Caco-2 (cell line): ENCODE measurements around the gene SHLD2. TPM values are rescaled to one million over a fixed set of nuclear protein-coding genes. Genes with fewer than 3 reads are reported as not detected.

ENCODE experiments used
- Bru-seq: library from RNA; stranded (reverse); fragments of 400-500 nt; gene quantifications from one replicate; lab custom pipeline; 2021; lab: Mats Ljungman, UMichigan
- BruChase-seq, 2 experiments: library from RNA; stranded (reverse); fragments of 400-500 nt; gene quantifications; one replicate each; lab custom pipeline; 2021; lab: Mats Ljungman, UMichigan
- BruUV-seq: library from RNA; stranded (reverse); fragments of 400-500 nt; replicated peaks from 2 replicates; lab custom pipeline; 2021; lab: Mats Ljungman, UMichigan
- CTCF ChIA-PET: fragments of 300-600 bp; sonication (Branson Sonifier 250); formaldehyde crosslinking; loops from one replicate; lab custom pipeline; 2022; ENCODE audit warnings: antibody characterized with exemption; lab: Charles Lee
- POLR2A ChIA-PET: fragments of 300-600 bp; sonication (Branson Sonifier 250); formaldehyde crosslinking; loops from one replicate; lab custom pipeline; 2022; ENCODE audit warnings: antibody characterized with exemption; lab: Charles Lee
- DNase-seq, 2 experiments: peaks; one replicate each; pipeline versions ENCODE4 v3.0.0 to v3.0.0-alpha.2; 2020 to 2022
- H3K27me3 ChIP-seq: replicated peaks from 2 replicates; pipeline ENCODE4 v1.6.0; 2011; ENCODE audit warnings: low read length; ENCODE audit not compliant: control insufficient read depth, insufficient read depth
- H3K36me3 ChIP-seq: 2 replicates; pipeline ENCODE4 v1.5.1; 2011; ENCODE audit warnings: low read length; ENCODE audit not compliant: control insufficient read depth, insufficient read depth
- H3K4me1 ChIP-seq: fragments of 250-450 bp; sonication (Bioruptor Pico); 2 replicates; pipeline ENCODE4 v1.5.1; 2020; ENCODE audit warnings: mild to moderate bottlenecking
- H3K4me3 ChIP-seq: 2 replicates; pipeline ENCODE4 v1.5.1; 2011; ENCODE audit warnings: low read depth, mild to moderate bottlenecking, control low read depth, low read length
- H3K9me3 ChIP-seq: fragments of 250-450 bp; sonication (Bioruptor Pico); 2 replicates; pipeline ENCODE4 v1.5.1; 2020; ENCODE audit warnings: mild to moderate bottlenecking, moderate library complexity
- H3K27ac Mint-ChIP-seq: one replicate; pipeline ENCODE4 v1.8.0; 2022; ENCODE audit warnings: mixed read lengths; ENCODE audit not compliant: unreplicated experiment
- H3K27me3 Mint-ChIP-seq: one replicate; pipeline ENCODE4 v1.8.0; 2022; ENCODE audit warnings: mixed read lengths; ENCODE audit not compliant: insufficient read depth, unreplicated experiment
- H3K36me3 Mint-ChIP-seq: one replicate; pipeline ENCODE4 v1.8.0; 2022; ENCODE audit warnings: mild to moderate bottlenecking, mixed read lengths; ENCODE audit not compliant: insufficient read depth, unreplicated experiment
- H3K4me1 Mint-ChIP-seq: one replicate; pipeline ENCODE4 v1.8.0; 2022; ENCODE audit warnings: low read depth, mixed read lengths; ENCODE audit not compliant: unreplicated experiment
- H3K4me3 Mint-ChIP-seq: one replicate; pipeline ENCODE4 v1.8.0; 2022; ENCODE audit warnings: mild to moderate bottlenecking, moderate library complexity, mixed read lengths; ENCODE audit not compliant: unreplicated experiment
- H3K9me3 Mint-ChIP-seq: one replicate; pipeline ENCODE4 v1.8.0; 2022; ENCODE audit warnings: mixed read lengths; ENCODE audit not compliant: unreplicated experiment
- intact Hi-C: fragments of 100-400 bp; cut with micrococcal nuclease; formaldehyde crosslinking; loops from one replicate; pipeline ENCODE4 v1.10.0; 2022; ENCODE audit not compliant: unreplicated experiment
- long read RNA-seq: library from polyadenylated mRNA; stranded (forward); transcript quantifications from one replicate; pipeline ENCODE4 v2.0.0, GENCODE V29; 2022
- total RNA-seq: library from RNA; stranded (reverse); gene quantifications from 2 replicates; pipeline ENCODE4 v1.2.3, GENCODE V29; 2022
- TF ChIP-seq, protein P1 (sequence below), 2 experiments: fragments of 200-600 bp in 1 of 2; IDR thresholded peaks; 1 replicate in 1 of 2; 2 replicates in 1 of 2; pipeline versions ENCODE4 v1.5.1 to v1.8.0; 2011 to 2022; ENCODE audit warnings: antibody characterized with exemption in 1 of 2, control low read depth in 1 of 2, inconsistent platforms in 1 of 2, low read depth in 1 of 2, low read length in 1 of 2, mild to moderate bottlenecking in 1 of 2, moderate library complexity in 1 of 2; ENCODE audit not compliant: insufficient read depth in 1 of 2, severe bottlenecking in 1 of 2, unreplicated experiment in 1 of 2

SHLD2 gene
- total RNA-seq, result 49.3 and 51.0 TPM in 2 replicates
- percentile 92 among the genes with signal in this experiment for Bru-seq, nascent RNA
- percentile 92 among the genes with signal in this experiment for BruChase-seq, experiment 1, labeled RNA remaining after a 2-hour chase
- BruChase-seq, experiment 2, labeled RNA remaining after a 6-hour chase, result percentile 92 among the genes with signal in this experiment
- long read RNA-seq, transcript SHLD2-202 (10 exons, 3,614 nt), result major isoform, 24 of 98 reads
- long read RNA-seq, transcript SHLD2-201 (9 exons, 3,402 nt), result minor isoform, 6 of 98 reads
- long read RNA-seq, partial matches to known transcripts, result 25 of 98 reads
- long read RNA-seq, other reads (novel, unspliced or antisense), result 43 of 98 reads

DNA sequence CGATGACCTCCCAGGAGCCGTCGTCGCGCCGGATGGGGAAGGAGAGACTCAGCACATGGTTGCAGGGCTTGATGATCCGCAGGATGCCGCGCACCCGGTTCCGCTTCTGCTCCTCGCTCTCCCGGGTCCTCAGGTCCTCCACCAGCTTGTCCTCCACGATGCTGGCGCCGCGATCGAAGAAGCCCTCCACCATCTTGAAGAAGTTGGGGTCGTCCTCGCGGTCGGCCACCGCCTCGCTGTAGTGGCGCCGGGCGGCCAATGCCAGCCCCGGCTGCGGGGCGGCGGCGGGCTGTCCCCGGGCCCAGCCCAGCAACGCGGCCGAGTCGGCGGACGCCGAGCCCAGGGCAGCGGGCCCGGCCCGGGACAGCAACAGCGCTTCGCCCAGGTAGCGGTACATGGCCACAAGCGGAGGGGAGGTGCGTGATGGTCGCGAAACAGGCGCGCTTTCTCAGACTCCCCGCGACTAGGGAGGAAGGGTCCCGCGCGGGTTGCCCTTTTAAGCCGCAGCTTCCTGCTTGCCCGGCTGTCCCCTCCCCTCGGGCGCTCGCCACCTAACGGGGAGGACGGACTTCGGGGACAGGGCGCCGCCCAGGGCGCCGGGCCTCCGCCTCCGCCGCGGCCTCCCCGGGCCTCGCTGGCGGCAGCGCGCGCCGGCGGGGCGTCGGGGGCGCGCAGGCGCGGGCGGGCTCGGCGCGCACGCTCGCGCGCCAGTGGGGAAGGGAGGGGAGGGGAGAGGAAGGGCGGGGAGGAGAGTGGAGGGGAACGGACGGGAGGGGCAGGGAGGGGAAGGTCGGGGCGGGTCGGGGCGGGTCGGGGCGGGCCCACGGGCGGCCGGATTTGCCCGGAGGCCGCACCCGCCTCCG is at the start of gene SHLD2, which contains the start of gene GLUD1:
TSS of gene SHLD2 (plus strand) at position 834 of the 863 bp plus-strand sequence. CDS start 56,149 bp downstream, outside the sequence.
TSS of gene GLUD1 (minus strand) at position 471 of the 863 bp plus-strand sequence. CDS start at position 397, 74 bp downstream.
- Mint-ChIP-seq H3K27me3 (no peaks in the 10 kb centered on the region), H3K36me3 (peaks cover 73% of the 10 kb centered on the region), H3K27ac (peak within 1 kb of the TSS; percentile 77), H3K9me3 (no peaks in the 10 kb centered on the region), H3K4me1 (peaks cover 24% of the 10 kb centered on the region), H3K4me3 (peak within 1 kb of the TSS; percentile 88)
- TF ChIP-seq, protein P1, sequence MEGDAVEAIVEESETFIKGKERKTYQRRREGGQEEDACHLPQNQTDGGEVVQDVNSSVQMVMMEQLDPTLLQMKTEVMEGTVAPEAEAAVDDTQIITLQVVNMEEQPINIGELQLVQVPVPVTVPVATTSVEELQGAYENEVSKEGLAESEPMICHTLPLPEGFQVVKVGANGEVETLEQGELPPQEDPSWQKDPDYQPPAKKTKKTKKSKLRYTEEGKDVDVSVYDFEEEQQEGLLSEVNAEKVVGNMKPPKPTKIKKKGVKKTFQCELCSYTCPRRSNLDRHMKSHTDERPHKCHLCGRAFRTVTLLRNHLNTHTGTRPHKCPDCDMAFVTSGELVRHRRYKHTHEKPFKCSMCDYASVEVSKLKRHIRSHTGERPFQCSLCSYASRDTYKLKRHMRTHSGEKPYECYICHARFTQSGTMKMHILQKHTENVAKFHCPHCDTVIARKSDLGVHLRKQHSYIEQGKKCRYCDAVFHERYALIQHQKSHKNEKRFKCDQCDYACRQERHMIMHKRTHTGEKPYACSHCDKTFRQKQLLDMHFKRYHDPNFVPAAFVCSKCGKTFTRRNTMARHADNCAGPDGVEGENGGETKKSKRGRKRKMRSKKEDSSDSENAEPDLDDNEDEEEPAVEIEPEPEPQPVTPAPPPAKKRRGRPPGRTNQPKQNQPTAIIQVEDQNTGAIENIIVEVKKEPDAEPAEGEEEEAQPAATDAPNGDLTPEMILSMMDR (IDR thresholded peaks at IDR 0.05; ENCODE audit: insufficient read depth in 1 of 2, low read depth in 1 of 2, low read length in 1 of 2, severe bottlenecking in 1 of 2, unreplicated experiment in 1 of 2), result peak in 1 of 2 experiments; percentile 4
- peak; percentile 96 to 97 for DNase-seq
- intact Hi-C loops, result loop anchor here (10.0 kb wide), 1 partner anchor 50 kb away; no protein-coding TSS in a partner anchor
- H3K27me3 ChIP-seq, result no peaks in the 10 kb centered on the region
- peaks cover 33% of the 10 kb centered on the region for H3K4me1 ChIP-seq
- no peaks in the 10 kb centered on the region; the same call in 1 of the 2 replicates for H3K36me3 ChIP-seq
- ChIA-PET POLR2A (interaction anchor here (1.7 kb wide), 1 partner anchor 10 kb away, joined by 6 read pairs; no protein-coding TSS in a partner anchor), CTCF (no interaction called here)
- H3K9me3 ChIP-seq, result no peaks in the 10 kb centered on the region
- H3K4me3 ChIP-seq, result peak within 1 kb of the TSS; percentile 96
- BruUV-seq, result no TSS peak

- no peak for DNase-seq
- Histone ChIP-seq H3K36me3 (peaks cover 3% of the 10 kb centered on the region; the same call in 1 of the 2 replicates), H3K9me3 (no peaks in the 10 kb centered on the region), H3K4me3 (no peak overlapping the region), H3K27me3 (no peaks in the 10 kb centered on the region), H3K4me1 (no peaks in the 10 kb centered on the region)
- ChIA-PET CTCF (no interaction called here), POLR2A (no interaction called here)
- BruUV-seq, result no TSS peak
- Mint-ChIP-seq H3K27ac (no peak overlapping the region), H3K27me3 (no peaks in the 10 kb centered on the region), H3K4me1 (peaks cover 3% of the 10 kb centered on the region), H3K36me3 (peaks cover 96% of the 10 kb centered on the region), H3K9me3 (no peaks in the 10 kb centered on the region), H3K4me3 (no peak overlapping the region)
- TF ChIP-seq, protein P1 (IDR thresholded peaks at IDR 0.05; ENCODE audit: insufficient read depth in 1 of 2, low read depth in 1 of 2, low read length in 1 of 2, severe bottlenecking in 1 of 2, unreplicated experiment in 1 of 2), result no peak
- intact Hi-C loops, result no loop called here
Observed at GRCh38 chr10:87045434-87045938, 49.5 kb upstream of the SHLD2 start.

DNA sequence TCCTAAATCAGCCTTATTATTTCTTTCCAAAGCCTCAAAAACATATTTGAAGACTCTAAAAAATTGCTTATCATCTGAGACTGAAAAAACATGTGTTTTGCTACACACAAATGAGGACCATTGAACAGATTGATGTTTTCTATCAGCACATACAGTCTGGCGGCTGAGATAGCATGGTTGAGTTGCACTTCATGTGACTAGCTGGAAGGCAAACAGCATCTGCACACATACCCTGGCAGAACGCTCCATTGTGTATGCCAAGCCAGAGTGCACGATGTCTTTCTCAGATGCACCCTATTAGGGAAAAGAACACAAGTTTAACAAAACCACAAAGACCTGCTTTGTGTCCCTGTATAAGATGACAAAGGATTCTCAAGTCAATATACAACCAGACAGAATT is 41.9 kb upstream of the SHLD2 start:
- DNase-seq, result no peak
- CTCF ChIA-PET, result no interaction called here
- H3K4me1 Mint-ChIP-seq, result no peaks in the 10 kb centered on the region

More for the DNA sequence above, 41.9 kb upstream of the SHLD2 start:
- no peaks in the 10 kb centered on the region for H3K9me3 ChIP-seq
- H3K36me3 Mint-ChIP-seq, result peaks cover 59% of the 10 kb centered on the region
- H3K9me3 Mint-ChIP-seq, result no peaks in the 10 kb centered on the region
- no peaks in the 10 kb centered on the region for H3K27me3 ChIP-seq
- TF ChIP-seq, protein P1 (IDR thresholded peaks at IDR 0.05; ENCODE audit: insufficient read depth in 1 of 2, low read depth in 1 of 2, low read length in 1 of 2, severe bottlenecking in 1 of 2, unreplicated experiment in 1 of 2), result no peak
- BruUV-seq, result no TSS peak
- no peak overlapping the region for H3K4me3 ChIP-seq
- POLR2A ChIA-PET, result no interaction called here
- H3K4me3 Mint-ChIP-seq, result no peak overlapping the region
- H3K36me3 ChIP-seq, result peaks cover 10% of the 10 kb centered on the region
- H3K4me1 ChIP-seq, result no peaks in the 10 kb centered on the region
- intact Hi-C loops, result no loop called here
- no peaks in the 10 kb centered on the region for H3K27me3 Mint-ChIP-seq
- H3K27ac Mint-ChIP-seq, result no peak overlapping the region
